HG03432 (cell line): ENCODE measurements around the gene CYP46A1.

Experiments used
- ATAC-seq: cut with Tn5 transposase; IDR thresholded peaks from one replicate; pipeline ENCODE4 v1.9.1; 2021; ENCODE audit warnings: mild to moderate bottlenecking, moderate library complexity; ENCODE audit not compliant: unreplicated experiment

Gene CYP46A1

GRCh38 chr14:99707420-99707819 is 23.3 kb downstream of the CYP46A1 start:
- ATAC-seq, result no peak

GRCh38 chr14:99707921-99708320 is 23.8 kb downstream of the CYP46A1 start:
- ATAC-seq, result no peak

GRCh38 chr14:99708449-99708848 is 24.4 kb downstream of the CYP46A1 start:
- ATAC-seq, result no peak

GRCh38 chr14:99713972-99714371 is 29.9 kb downstream of the CYP46A1 start:
- no peak for ATAC-seq

GRCh38 chr14:99715266-99716000 is 31.3 kb downstream of the CYP46A1 start:
- ATAC-seq, result no peak

GRCh38 chr14:99716091-99716849 is 32.2 kb downstream of the CYP46A1 start:
- ATAC-seq, result no peak

GRCh38 chr14:99716850-99717681 is 33.0 kb downstream of the CYP46A1 start:
- no peak for ATAC-seq

GRCh38 chr14:99717682-99718013 is 33.5 kb downstream of the CYP46A1 start:
- no peak for ATAC-seq

GRCh38 chr14:99718031-99718810 is 34.1 kb downstream of the CYP46A1 start:
- peak; percentile 91 for ATAC-seq

GRCh38 chr14:99718811-99719192 is 34.7 kb downstream of the CYP46A1 start:
- peak; percentile 54 for ATAC-seq

- no peak for ATAC-seq
Observed at GRCh38 chr14:99720941-99721791, 37.1 kb downstream of the CYP46A1 start.

- no peak for ATAC-seq
Observed at GRCh38 chr14:99721792-99722516, 37.9 kb downstream of the CYP46A1 start.

- ATAC-seq, result no peak
Observed at GRCh38 chr14:99722741-99723140, 38.6 kb downstream of the CYP46A1 start.

GRCh38 chr14:99724196-99724891 is 40.2 kb downstream of the CYP46A1 start:
- ATAC-seq, result no peak

- no peak for ATAC-seq
Observed at GRCh38 chr14:99724939-99725773, 41.1 kb downstream of the CYP46A1 start.

- no peak for ATAC-seq
Observed at GRCh38 chr14:99725774-99726537, 41.9 kb downstream of the CYP46A1 start.

GRCh38 chr14:99726538-99727095 is 42.5 kb downstream of the CYP46A1 start:
- ATAC-seq, result no peak
